T follicular helper cell (primary cell): Measurements from ENCODE around the gene CUL3.
"Not testable (repeated sequence)": the region's sequence is repeated elsewhere in the genome, so short reads cannot be mapped to it uniquely, and the experiment has no call there.

Source experiments
- DNase-seq: peaks from one replicate; pipeline ENCODE4 v3.0.0-alpha.2; 2020; ENCODE audit warnings: low read depth

CUL3 gene

GRCh38 chr2:224538561-224539138 lies 46.5 kb downstream of the CUL3 start:
- no peak for DNase-seq

- DNase-seq, result no peak
Measured at GRCh38 chr2:224532931-224533330, 52.2 kb downstream of the CUL3 start.

- DNase-seq, result no peak
Measured at GRCh38 chr2:224532441-224532840, 52.7 kb downstream of the CUL3 start.

DNA sequence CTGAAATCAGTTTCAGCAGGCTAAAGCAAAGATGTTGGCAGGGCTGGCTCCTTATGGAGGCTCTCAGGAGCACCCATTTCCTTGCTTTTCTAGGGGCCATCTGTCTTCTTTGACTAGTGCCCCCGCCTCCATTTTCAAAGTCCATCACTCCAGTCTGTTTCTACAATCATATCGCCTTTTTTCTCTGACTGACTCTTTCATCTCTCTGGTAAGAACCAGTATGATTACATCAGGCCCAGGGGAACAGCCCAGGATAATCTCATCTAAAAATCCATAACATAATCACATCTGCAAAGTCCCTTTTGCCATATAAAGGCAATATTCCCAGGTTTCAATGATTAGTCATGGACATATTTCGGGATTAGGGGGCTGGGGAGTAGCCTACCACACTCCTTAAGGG lies 57.0 kb downstream of the CUL3 start:
- no peak for DNase-seq

GRCh38 chr2:224525774-224526173 lies 59.4 kb downstream of the CUL3 start:
- no peak for DNase-seq

- no peak for DNase-seq
Measured at GRCh38 chr2:224524657-224525056, 60.5 kb downstream of the CUL3 start.

DNA sequence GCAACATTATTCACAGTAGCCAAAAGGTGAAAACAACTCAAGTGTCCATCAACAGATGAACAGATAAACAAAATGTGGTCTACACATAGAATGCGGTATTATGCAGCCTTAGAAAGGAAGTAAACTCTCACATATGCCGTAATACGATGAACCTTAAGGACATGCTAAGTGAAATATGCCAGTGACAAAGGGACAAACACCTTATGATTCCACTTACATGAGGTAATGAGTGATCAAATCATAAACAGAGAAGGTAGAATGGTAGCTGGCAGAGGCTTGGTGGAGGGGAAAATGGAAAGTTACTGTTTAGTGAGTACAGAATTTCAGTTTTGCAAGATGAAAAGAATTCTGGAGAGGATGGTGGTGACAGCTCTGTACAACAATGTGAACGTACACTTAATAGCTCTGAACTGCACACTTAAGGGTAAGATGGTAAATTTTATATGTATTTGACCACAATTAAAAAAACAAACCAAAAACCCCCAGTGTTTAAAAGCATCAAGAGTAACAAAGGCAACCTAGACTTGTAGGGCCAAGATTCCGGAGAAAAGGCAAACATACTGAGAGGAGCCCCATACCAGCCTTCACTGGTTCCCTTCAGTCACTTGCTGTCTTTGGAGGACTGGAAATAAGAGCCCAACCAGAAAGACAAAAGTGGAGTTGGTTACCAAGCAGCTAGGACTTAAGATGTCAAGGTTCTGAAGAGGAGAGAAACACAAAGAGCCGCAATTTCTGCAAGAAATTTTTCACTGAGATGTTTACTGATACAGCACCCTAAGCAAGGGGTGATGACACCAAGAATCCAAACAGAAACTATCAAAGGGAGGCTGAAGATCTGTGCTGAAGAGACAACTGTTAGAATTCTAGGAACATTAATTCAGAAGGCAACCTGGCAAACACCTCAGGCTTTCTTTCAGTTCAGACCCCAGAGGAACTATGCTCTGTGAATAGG lies 61.3 kb downstream of the CUL3 start:
- no peak for DNase-seq

DNA sequence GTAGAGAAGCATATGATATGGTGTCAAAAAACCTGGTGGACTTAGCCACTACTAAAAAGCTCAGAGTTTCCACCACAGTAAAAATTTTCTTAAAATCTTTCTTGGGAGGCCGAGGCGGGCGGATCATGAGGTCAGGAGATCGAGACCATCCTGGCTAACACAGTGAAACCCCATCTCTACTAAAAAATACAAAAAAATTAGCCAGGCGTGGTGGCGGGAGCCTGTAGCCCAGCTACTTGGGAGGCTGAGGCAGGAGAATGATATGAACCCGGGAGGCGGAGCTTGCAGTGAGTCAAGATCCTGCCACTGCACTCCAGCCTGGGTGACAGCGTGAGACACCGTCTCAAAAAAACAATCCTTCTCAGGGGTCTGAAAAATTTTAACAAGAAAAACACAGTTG lies 62.7 kb downstream of the CUL3 start:
- DNase-seq, result not testable (repeated sequence)

GRCh38 chr2:224520064-224520463 lies 65.1 kb downstream of the CUL3 start:
- no peak for DNase-seq

GRCh38 chr2:224518806-224519580 lies 66.2 kb downstream of the CUL3 start:
- DNase-seq, result no peak

GRCh38 chr2:224517963-224518362 lies 67.2 kb downstream of the CUL3 start:
- no peak for DNase-seq

DNA sequence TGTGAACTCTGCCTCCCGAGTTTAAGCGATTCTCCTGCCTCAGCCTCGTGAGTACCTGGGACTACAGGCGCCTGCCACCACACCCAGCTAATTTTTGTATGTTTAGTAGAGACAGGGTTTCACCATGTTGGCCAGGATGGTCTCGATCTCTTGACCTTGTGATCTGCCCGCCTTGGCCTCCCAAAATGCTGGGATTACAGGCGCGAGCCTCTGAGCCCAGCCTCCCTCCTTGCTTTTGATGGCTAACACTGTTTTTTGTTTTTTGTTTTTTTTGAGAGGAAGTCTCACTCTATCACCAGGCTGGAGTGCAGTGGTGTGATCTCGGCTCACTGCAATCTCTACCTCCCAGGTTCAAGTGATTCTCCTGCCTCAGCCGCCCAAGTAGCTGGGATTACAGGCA lies 68.8 kb downstream of the CUL3 start:
- not testable (repeated sequence) for DNase-seq

DNA sequence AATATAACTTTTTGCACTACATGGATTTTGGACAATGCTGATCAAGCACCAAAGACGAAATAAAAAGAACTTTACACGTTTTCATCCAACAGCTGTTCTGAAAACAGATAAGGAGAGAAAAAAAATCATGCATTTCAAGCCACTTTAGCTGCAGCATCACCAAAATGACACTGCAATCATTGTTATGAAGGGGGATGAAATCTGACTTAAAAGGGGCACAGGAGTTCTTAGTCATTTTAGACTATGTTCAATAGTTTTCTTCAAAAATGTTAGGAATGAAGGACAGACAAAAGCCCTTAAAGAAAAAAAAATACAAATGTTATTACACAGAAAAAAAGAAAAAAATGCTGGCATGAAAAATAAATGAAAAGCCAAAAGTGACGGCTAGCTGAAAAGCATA lies 71.2 kb downstream of the CUL3 start:
- no peak for DNase-seq

DNA sequence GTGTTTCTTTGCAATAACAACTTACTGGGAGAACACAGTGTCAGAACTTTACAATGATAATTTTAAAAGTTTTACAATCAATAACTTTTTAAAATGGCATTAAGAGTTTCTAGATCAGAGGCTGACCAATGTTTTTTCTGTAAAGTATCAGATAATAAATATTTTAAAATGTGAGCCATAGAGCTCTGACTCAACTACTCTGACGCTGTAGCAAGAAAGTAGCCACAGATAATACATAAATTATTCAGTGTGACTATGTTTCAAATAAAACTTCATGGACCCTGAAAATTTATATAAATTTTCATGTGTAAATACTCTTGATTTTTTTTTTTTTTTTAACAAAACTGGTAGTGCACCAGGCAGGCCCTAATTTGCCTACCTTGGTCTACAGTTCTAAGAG lies 77.4 kb downstream of the CUL3 start:
- DNase-seq, result no peak

- no peak for DNase-seq
Measured at GRCh38 chr2:224506494-224506893, 78.7 kb downstream of the CUL3 start.

GRCh38 chr2:224498991-224499390 lies 86.2 kb downstream of the CUL3 start:
- no peak for DNase-seq

DNA sequence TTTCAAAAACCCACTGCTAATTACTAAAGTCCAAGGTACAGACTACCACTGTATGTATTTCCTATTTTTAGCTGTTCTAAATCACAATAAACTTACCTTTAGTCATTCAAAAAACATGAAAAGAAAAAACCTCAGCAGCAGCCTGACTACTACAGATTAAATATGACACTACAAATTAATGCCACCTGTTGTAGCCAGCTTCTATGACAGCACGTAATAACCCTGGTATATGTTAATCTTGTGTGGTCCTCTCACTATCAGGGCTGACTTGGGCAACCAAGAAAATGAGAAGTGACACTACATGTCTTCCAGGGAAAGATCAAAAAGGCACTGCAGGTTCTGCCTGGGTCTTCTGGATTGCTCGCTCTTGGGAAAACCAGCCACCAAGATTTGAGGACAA lies 92.6 kb downstream of the CUL3 start:
- no peak for DNase-seq

DNA sequence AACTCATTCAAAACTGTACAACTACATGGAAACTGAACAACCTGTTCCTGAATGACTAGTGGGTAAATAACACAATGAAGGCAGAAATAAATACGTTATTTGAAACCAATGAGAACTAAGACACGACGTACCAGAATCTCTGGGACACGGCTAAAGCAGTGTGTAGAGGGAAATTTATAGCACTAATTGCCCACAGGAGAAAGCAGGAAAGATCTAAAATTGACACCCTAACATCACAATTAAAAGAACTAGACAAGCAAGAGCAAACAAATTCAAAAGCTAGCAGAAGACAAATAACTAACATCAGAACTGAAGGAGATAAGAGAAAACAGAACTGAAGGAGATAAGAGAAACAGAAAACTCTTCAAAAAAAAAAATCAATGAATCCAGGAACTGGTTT lies 97.2 kb downstream of the CUL3 start:
- DNase-seq, result not testable (repeated sequence)

DNA sequence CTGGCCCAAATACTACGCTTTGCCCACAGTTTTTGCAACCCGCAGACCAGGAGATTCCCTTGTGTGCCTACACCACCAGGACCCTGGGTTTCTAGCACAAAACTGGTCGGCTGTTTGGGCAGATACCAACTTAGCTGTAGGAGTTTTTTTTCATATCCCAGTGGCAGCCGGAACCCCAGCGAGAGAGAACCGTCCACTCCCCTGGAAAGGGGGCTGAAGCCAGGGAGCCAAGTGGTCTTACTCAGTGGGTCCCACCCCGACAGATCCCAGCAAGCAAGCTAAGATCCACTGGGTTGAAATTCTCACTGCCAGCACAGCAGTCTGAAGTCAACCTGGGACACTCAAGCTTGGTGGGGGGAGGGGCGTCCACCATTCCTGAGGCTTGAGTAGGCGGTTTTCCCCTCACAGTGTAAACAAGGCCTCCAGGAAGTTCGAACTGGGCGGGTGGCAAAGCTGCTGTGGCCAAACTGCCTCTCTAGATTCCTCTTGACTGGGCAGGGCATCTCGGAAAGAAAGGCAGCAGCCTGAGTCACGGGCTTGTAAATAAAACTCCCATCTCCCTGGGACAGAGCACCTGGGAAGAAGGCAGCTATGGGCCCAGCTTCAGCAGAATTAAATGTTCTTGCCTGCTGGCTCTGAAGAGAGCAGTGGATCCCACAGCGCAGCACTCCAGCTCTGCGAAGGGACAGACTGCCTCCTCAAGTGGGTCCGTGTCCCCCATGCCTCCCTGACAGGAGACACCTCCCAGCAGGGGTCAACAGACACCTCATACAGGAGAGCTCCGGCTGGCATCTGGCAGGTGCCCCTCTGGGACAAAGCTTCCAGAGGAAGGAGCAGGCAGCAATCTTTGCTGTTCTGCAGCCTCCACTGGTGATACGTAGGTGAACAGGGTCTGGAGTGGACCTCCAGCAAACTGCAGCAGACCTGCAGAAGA lies 99.8 kb downstream of the CUL3 start:
- DNase-seq, result not testable (repeated sequence)

GRCh38 chr2:224479826-224480225 lies 105.3 kb downstream of the CUL3 start:
- no peak for DNase-seq

DNA sequence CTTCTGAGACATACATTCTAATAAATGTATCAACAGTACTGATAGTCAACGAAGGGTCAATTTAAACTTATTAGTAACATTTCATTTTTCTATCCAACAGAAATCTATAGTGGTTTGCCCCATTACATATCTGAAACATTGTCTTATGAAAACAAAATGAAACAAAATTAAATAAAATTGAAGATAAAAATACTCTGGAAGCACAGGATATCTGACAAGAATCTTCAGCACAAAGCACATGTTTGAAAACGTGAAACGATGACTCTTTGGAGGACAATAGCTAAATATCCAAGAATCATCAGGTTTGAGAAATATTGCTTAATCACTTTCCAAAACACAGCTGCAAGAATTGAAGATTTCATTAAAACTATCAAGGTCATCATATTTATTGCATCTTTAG lies 112.3 kb downstream of the CUL3 start:
- no peak for DNase-seq

DNA sequence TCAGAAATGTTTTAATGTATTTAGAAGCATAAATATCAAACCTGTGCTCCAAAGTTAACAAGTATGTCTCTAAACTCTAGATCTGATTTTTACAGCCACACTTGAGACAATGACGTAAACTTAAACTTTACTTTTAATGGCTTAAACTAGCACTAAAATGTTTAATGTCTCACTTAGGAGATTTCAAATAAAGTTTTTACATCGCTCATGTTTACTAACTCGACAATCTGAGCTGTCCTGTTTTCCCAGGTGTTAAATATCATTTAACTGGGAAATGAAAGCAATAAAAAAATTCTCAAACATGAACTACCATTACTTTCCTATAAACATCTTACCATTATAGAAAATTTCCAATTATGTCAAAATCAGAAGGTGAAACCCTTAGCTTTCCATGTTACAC lies 113.0 kb downstream of the CUL3 start:
- no peak for DNase-seq
